Stomach (tissue), 4 donors: ENCODE results near the gene TNRC18.

ENCODE experiments used
- EP300 ChIP-seq: sonication (generic); formaldehyde crosslinking; IDR thresholded peaks from one replicate; pipeline ENCODE4 v1.6.1; 2017; ENCODE audit warnings: antibody characterized with exemption
- POLR2A ChIP-seq, 4 donors: fragments of 450-650 bp; IDR thresholded peaks; one replicate each; pipeline ENCODE4 v1.6.1; 2016; ENCODE audit warnings: antibody characterized with exemption in 4 of 4, control low read depth in 2 of 4, mild to moderate bottlenecking in 1 of 4, moderate library complexity in 1 of 4
- POLR2AphosphoS5 ChIP-seq, 3 donors: sonication (generic); formaldehyde crosslinking; IDR thresholded peaks; one replicate each; pipeline ENCODE4 v1.6.1; 2016; ENCODE audit warnings: antibody characterized with exemption in 3 of 3
- TF ChIP-seq, protein P1 (sequence below), 7 experiments: fragments of 450-650 bp in 4 of 7; fragments of 200-600 bp in 3 of 7; sonication (generic) in 3 of 7; IDR thresholded peaks; one replicate each; pipeline ENCODE4 v1.5.1; 2016 to 2019; ENCODE audit warnings: antibody characterized with exemption in 7 of 7, control low read depth in 2 of 7, mild to moderate bottlenecking in 1 of 7

DNA sequence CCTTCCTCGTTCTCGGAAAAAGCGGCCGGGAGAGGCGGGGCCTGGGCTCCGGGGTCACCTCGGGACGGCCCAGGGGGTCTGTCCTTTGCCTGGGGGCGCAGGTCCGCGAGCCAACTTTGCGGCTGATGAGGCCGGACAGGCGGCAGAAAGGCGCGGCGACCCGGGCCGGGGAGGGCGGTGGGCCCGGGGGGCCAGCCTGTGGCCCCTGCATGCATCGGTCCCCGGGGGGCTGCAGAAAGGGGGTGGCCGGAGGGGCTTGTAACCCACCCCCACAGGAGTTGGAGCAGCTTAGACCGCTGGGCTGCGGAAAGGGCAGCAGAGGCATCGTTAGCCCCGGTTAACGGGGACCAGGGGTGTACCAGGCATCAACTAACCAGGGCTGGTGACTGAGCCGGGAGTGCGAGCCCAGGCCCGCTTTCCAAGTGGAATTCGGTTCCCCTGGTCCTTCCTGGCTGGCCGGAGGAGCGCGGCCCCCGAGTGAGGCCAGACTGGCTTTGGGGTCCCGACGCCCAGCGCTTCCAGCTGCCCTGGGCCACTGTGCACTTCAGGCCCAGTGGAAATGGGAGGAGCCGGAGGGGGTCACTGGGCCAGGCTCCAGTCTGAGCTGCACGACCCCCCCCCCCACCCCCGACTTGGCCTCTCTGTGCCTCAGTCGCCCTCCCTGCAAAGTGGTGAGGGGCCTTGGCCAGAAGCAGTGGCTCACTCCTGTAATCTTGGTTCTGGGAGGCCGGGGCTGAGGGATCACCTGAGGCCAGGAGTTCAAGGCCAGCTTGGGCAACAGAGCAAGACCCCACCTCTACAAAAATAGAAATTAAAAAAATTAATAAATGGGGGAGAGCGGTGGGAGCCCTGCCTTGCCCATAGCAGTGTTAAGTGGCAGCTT lies 140.0 kb downstream of the TNRC18 start:
- TF ChIP-seq, protein P1, sequence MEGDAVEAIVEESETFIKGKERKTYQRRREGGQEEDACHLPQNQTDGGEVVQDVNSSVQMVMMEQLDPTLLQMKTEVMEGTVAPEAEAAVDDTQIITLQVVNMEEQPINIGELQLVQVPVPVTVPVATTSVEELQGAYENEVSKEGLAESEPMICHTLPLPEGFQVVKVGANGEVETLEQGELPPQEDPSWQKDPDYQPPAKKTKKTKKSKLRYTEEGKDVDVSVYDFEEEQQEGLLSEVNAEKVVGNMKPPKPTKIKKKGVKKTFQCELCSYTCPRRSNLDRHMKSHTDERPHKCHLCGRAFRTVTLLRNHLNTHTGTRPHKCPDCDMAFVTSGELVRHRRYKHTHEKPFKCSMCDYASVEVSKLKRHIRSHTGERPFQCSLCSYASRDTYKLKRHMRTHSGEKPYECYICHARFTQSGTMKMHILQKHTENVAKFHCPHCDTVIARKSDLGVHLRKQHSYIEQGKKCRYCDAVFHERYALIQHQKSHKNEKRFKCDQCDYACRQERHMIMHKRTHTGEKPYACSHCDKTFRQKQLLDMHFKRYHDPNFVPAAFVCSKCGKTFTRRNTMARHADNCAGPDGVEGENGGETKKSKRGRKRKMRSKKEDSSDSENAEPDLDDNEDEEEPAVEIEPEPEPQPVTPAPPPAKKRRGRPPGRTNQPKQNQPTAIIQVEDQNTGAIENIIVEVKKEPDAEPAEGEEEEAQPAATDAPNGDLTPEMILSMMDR (IDR thresholded peaks at IDR 0.05): no peak
- TF ChIP-seq POLR2AphosphoS5 (IDR thresholded peaks at IDR 0.05) (no peak), EP300 (no peak), POLR2A (IDR thresholded peaks at IDR 0.05) (no peak)
